T-helper 1 cell treated with Interleukin-12 subunit alpha and Interleukin-12 subunit beta and Interleukin-4 antibody, amounts not matched to agents 30 ng/mL and 1 ng/mL, for 36 hours (primary cell): ENCODE measurements around the gene GSK3B. TPM values are rescaled to one million over a fixed set of nuclear protein-coding genes. Genes with fewer than 3 reads are reported as not detected.

ENCODE experiments used
- intact Hi-C: fragments of 100-400 bp; cut with micrococcal nuclease; formaldehyde crosslinking; loops from one replicate; pipeline ENCODE4 v1.15.1; 2024
- total RNA-seq: library from RNA; stranded (reverse); gene quantifications from 2 replicates; pipeline ENCODE4 v1.2.3, GENCODE V29; 2022

Gene GSK3B
- 41.0 and 44.8 TPM in 2 replicates for total RNA-seq

- intact Hi-C loops: loop anchor here (1.0 to 10.0 kb wide), 15 partner anchors 51 to 1655 kb away; partner anchors contain the start of genes ARHGAP31, CD80, COX17 and GOLGB1
Measured at GRCh38 chr3:120093911-120094775, at the start of gene GSK3B. Gene GSK3B (minus strand): TSS chr3:120094447. CDS start chr3:120093434, 1,013 bp downstream.

GRCh38 chr3:120143676-120144075, 49.4 kb upstream of the GSK3B start:
- intact Hi-C loops: no loop called here

- intact Hi-C loops: no loop called here
Measured at GRCh38 chr3:120142236-120142635, 48.0 kb upstream of the GSK3B start.

GRCh38 chr3:120140098-120140742, 46.0 kb upstream of the GSK3B start:
- intact Hi-C loops: no loop called here

- intact Hi-C loops: no loop called here
Measured at GRCh38 chr3:120139140-120139539, 44.9 kb upstream of the GSK3B start.

- intact Hi-C loops: no loop called here
Measured at GRCh38 chr3:120137548-120137947, 43.3 kb upstream of the GSK3B start.

- intact Hi-C loops: no loop called here
Measured at GRCh38 chr3:120130656-120131055, 36.4 kb upstream of the GSK3B start.

- intact Hi-C loops: no loop called here
Measured at GRCh38 chr3:120129718-120130513, 35.7 kb upstream of the GSK3B start.

- intact Hi-C loops: no loop called here
Measured at GRCh38 chr3:120129051-120129450, 34.8 kb upstream of the GSK3B start.

GRCh38 chr3:120125992-120126391, 31.7 kb upstream of the GSK3B start:
- intact Hi-C loops: no loop called here

GRCh38 chr3:120119846-120120510, 25.7 kb upstream of the GSK3B start:
- intact Hi-C loops: no loop called here

GRCh38 chr3:120114981-120115380, 20.7 kb upstream of the GSK3B start:
- intact Hi-C loops: no loop called here

- intact Hi-C loops: no loop called here
Measured at GRCh38 chr3:120114376-120114775, 20.1 kb upstream of the GSK3B start.

GRCh38 chr3:120113128-120114116, 19.2 kb upstream of the GSK3B start:
- intact Hi-C loops: no loop called here

- intact Hi-C loops: no loop called here
Measured at GRCh38 chr3:120111898-120112297, 17.7 kb upstream of the GSK3B start.

GRCh38 chr3:120103276-120103675, 9.0 kb upstream of the GSK3B start:
- intact Hi-C loops: no loop called here

GRCh38 chr3:120102674-120103073, 8.4 kb upstream of the GSK3B start:
- intact Hi-C loops: no loop called here

GRCh38 chr3:120102232-120102631, 8.0 kb upstream of the GSK3B start:
- intact Hi-C loops: no loop called here

GRCh38 chr3:120101624-120102023, 7.4 kb upstream of the GSK3B start:
- intact Hi-C loops: no loop called here

- intact Hi-C loops: no loop called here
Measured at GRCh38 chr3:120100711-120101110, 6.5 kb upstream of the GSK3B start.
